Activated T-cell treated with anti-CD3 and anti-CD28 coated beads, Interleukin-2, amount 50 U/mL, for 1 hour (primary cell): ENCODE measurements around the gene GLB1L2.
A peak's percentile ranks its signal among the peaks of the same experiment; 100 is the strongest.
"Not testable (repeated sequence)": the region's sequence is repeated elsewhere in the genome, so short reads cannot be mapped to it uniquely, and the experiment has no call there.

ENCODE experiments used
- DNase-seq: peaks from one replicate; pipeline ENCODE4 v3.0.0-alpha.2; 2020

Gene GLB1L2

GRCh38 chr11:134331354-134332188, at the start of gene GLB1L2:
Gene GLB1L2 (plus strand): TSS chr11:134331988. CDS start chr11:134332062, 74 bp downstream.
- peak; percentile 87 for DNase-seq

GRCh38 chr11:134282121-134283045, 49.4 kb upstream of the GLB1L2 start:
- DNase-seq, result no peak

- DNase-seq, result no peak
Measured at GRCh38 chr11:134283461-134284230, 48.1 kb upstream of the GLB1L2 start.

GRCh38 chr11:134284349-134284748, 47.4 kb upstream of the GLB1L2 start:
- not testable (repeated sequence) for DNase-seq

- DNase-seq, result no peak
Measured at GRCh38 chr11:134287561-134287960, 44.2 kb upstream of the GLB1L2 start.

- DNase-seq, result no peak
Measured at GRCh38 chr11:134288486-134288885, 43.3 kb upstream of the GLB1L2 start.

- DNase-seq, result no peak
Measured at GRCh38 chr11:134289167-134289566, 42.6 kb upstream of the GLB1L2 start.

- no peak for DNase-seq
Measured at GRCh38 chr11:134289789-134290188, 42.0 kb upstream of the GLB1L2 start.

GRCh38 chr11:134290646-134291045, 41.1 kb upstream of the GLB1L2 start:
- no peak for DNase-seq

- DNase-seq, result no peak
Measured at GRCh38 chr11:134291196-134291595, 40.6 kb upstream of the GLB1L2 start.

GRCh38 chr11:134292661-134293060, 39.1 kb upstream of the GLB1L2 start:
- no peak for DNase-seq

- DNase-seq, result no peak
Measured at GRCh38 chr11:134293119-134294113, 38.4 kb upstream of the GLB1L2 start.

GRCh38 chr11:134294664-134295063, 37.1 kb upstream of the GLB1L2 start:
- DNase-seq, result no peak

GRCh38 chr11:134312223-134312622, 19.6 kb upstream of the GLB1L2 start:
- no peak for DNase-seq

GRCh38 chr11:134312807-134313206, 19.0 kb upstream of the GLB1L2 start:
- no peak for DNase-seq

- DNase-seq, result no peak
Measured at GRCh38 chr11:134313379-134313778, 18.4 kb upstream of the GLB1L2 start.

GRCh38 chr11:134313821-134314607, 17.8 kb upstream of the GLB1L2 start:
- no peak for DNase-seq

GRCh38 chr11:134317103-134317502, 14.7 kb upstream of the GLB1L2 start:
- DNase-seq, result no peak

GRCh38 chr11:134321373-134321772, 10.4 kb upstream of the GLB1L2 start:
- DNase-seq, result not testable (repeated sequence)

GRCh38 chr11:134322553-134322952, 9.2 kb upstream of the GLB1L2 start:
- no peak for DNase-seq

- DNase-seq, result no peak
Measured at GRCh38 chr11:134328433-134328832, 3.4 kb upstream of the GLB1L2 start.
